Astrocyte (in vitro differentiated cells and primary cell): ENCODE measurements around the gene RALGPS1.

Source experiments
- CTCF ChIP-seq: IDR thresholded peaks from 2 replicates; pipeline ENCODE4 v1.5.1; 2011; ENCODE audit warnings: low read depth, mild to moderate bottlenecking, inconsistent platforms, low read length, moderate library complexity; ENCODE audit not compliant: insufficient read depth
- EZH2 ChIP-seq: IDR thresholded peaks from 2 replicates; pipeline ENCODE4 v1.6.1; 2012; ENCODE audit warnings: mild to moderate bottlenecking, low read length, inconsistent platforms; ENCODE audit not compliant: insufficient read depth

GRCh38 chr9:127182901-127183746 is 268.5 kb downstream of the RALGPS1 start:
- no peak for TF ChIP-seq CTCF
- TF ChIP-seq EZH2: no peak
